GM10266 (cell line): ENCODE measurements around the gene LRP1.

Experiments used
- DNase-seq: peaks from one replicate; pipeline ENCODE4 v3.0.0; 2012; ENCODE audit errors: extremely low spot score
- TF ChIP-seq, protein P1 (sequence below): IDR thresholded peaks from 2 replicates; pipeline ENCODE4 v1.5.1; 2012; ENCODE audit warnings: mild to moderate bottlenecking, low read depth; ENCODE audit not compliant: control insufficient read depth, insufficient read depth; ENCODE audit errors: missing control alignments

Gene LRP1

DNA sequence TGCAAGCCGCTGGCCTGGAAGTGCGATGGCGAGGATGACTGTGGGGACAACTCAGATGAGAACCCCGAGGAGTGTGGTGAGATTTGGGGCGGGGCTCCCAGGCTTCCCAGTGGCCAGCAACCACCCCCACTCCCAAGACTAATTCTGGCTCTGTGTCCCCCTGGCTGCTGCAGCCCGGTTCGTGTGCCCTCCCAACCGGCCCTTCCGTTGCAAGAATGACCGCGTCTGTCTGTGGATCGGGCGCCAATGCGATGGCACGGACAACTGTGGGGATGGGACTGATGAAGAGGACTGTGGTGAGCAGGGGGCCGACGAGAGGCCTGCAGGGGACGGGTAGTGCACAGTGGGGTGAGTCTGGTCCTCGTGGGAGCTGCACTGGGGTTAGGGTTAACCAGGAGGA is 76.2 kb downstream of the LRP1 start:
- DNase-seq, result no peak
- TF ChIP-seq, protein P1, sequence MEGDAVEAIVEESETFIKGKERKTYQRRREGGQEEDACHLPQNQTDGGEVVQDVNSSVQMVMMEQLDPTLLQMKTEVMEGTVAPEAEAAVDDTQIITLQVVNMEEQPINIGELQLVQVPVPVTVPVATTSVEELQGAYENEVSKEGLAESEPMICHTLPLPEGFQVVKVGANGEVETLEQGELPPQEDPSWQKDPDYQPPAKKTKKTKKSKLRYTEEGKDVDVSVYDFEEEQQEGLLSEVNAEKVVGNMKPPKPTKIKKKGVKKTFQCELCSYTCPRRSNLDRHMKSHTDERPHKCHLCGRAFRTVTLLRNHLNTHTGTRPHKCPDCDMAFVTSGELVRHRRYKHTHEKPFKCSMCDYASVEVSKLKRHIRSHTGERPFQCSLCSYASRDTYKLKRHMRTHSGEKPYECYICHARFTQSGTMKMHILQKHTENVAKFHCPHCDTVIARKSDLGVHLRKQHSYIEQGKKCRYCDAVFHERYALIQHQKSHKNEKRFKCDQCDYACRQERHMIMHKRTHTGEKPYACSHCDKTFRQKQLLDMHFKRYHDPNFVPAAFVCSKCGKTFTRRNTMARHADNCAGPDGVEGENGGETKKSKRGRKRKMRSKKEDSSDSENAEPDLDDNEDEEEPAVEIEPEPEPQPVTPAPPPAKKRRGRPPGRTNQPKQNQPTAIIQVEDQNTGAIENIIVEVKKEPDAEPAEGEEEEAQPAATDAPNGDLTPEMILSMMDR, result no peak

DNA sequence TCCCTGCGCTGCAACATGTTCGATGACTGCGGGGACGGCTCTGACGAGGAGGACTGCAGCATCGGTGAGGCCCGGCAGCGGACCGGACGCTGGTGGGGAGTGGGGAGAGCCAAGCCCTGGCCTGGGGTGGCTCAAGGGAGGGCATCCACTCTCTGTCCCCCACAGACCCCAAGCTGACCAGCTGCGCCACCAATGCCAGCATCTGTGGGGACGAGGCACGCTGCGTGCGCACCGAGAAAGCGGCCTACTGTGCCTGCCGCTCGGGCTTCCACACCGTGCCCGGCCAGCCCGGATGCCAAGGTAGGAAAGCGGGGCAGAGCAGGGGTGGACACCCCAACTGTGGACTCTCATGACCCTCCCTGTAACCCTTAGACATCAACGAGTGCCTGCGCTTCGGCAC is 76.9 kb downstream of the LRP1 start:
- DNase-seq, result no peak
- TF ChIP-seq, protein P1, result no peak

DNA sequence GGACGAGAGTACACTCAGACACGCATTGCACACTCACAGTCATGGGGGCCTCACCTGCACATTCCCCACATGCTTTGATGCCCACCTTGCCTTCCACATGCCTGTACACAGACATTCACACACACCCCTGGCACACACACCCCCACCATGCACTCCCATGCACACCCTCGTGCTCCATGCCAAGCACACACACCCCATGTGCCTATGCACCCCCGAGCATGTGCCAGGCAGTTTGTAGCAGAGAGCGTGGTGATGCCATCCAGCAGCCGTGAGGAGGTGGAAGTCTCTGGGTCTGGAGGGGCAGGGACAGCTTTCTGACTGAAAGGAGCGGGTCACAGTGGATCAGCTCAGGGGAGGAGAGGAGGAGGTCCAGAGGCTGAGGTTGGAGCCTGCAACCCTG is 77.6 kb downstream of the LRP1 start:
- DNase-seq, result no peak
- TF ChIP-seq, protein P1, result no peak

DNA sequence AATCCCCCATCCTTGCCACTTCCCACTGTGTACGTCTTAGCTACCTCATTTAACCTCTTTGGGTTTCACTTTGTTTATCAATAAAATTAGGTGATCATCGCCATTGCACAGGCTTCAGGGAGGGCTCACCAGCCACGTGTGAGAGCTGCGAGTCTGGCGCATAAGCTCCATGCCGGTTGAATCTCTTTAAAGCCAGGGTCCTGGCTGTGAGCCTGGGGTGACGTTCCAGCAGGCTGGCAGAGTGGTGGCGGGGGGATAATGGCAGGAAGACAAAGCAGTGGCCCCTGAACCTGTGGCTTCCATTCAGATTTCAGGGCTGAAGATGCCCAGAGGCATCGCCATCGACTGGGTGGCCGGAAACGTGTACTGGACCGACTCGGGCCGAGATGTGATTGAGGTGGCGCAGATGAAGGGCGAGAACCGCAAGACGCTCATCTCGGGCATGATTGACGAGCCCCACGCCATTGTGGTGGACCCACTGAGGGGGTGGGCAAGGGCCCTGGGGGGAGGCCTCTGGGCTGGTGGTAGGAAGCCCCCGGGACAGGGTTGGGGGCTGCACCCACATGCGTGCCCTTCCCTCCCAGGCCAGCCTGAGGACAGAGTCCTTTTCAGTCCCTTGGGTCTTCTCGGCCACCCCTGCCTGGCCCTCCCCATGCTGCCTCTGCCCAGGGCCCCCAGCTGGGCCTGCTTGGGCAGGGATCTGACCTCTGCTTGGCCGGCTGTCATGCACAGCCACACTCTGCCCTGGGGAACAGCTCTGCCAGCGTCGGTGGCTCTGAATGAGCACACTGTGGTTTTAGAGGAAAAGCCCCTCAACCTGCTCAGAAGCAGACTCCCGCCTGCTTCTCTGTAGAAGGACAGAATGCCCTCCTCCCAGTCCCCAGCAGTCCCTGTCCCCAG is 79.7 kb downstream of the LRP1 start:
- TF ChIP-seq, protein P1, result no peak
- no peak for DNase-seq

DNA sequence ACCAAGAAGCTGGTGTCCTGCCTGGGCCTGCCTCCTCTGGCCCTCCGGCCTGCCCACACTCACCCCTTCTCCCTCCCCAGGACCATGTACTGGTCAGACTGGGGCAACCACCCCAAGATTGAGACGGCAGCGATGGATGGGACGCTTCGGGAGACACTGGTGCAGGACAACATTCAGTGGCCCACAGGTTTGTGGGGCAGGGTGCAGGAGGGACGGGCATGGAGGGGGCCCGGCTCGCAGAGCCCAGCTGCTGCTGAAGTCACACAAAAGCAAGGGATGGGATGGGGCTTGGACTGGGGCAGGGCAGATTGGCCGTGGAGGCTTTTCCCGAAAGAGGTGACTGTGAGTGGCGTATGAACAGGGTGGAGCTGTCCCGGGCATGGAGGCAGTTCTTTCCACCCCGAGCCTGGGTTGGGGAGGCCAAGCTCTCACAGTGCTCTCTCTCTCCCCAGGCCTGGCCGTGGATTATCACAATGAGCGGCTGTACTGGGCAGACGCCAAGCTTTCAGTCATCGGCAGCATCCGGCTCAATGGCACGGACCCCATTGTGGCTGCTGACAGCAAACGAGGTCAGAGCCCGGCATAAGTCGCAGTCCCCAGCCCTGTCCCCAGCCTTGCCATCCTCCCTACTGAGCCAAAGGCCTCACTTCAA is 80.5 kb downstream of the LRP1 start:
- TF ChIP-seq, protein P1, result no peak
- no peak for DNase-seq

DNA sequence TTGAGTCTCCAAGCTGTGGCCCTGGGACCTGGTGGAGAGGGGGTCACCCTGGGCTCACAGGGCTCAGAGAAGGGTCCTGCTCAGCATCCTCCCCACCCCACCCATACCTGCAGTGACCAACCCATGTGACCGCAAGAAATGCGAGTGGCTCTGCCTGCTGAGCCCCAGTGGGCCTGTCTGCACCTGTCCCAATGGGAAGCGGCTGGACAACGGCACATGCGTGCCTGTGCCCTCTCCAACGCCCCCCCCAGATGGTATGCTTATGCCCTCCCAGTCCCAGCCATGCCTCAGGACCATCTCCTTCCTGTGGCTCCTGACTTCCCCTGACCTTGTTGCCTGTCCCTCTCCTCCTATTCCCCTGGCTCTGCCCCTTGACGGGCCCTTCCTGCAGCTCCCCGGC is 81.6 kb downstream of the LRP1 start:
- TF ChIP-seq, protein P1, result no peak
- no peak for DNase-seq

DNA sequence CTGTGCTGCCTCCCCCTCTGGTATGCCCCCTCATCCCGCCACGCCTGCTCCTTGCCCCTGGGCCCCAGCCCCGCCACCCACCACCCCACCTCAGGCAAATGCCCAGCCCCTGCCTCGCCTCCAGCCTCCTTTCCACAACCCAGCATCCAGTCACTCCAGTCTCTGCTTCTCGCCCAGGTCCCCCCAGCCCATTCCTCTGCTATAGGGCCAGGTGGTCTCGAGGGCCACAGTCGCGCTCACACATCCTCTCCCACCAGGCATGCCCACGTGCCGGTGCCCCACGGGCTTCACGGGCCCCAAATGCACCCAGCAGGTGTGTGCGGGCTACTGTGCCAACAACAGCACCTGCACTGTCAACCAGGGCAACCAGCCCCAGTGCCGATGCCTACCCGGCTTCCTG is 82.2 kb downstream of the LRP1 start:
- DNase-seq, result no peak
- TF ChIP-seq, protein P1, result no peak
